HepG2 (cell line): ENCODE results near the gene DOCK1. TPM values are rescaled to one million over a fixed set of nuclear protein-coding genes. Genes with fewer than 3 reads are reported as not detected.

Experiments
- ATAC-seq: fragments of 200-7000 bp; cut with Tn5 transposase; 3 replicates; pipeline ENCODE4 v1.9.1; 2020; ENCODE audit warnings: mild to moderate bottlenecking, moderate library complexity
- BruUV-seq: library from RNA; stranded (reverse); fragments of 400-500 nt; replicated peaks from 2 replicates; lab custom pipeline; 2021; lab: Mats Ljungman, UMichigan
- CTCF ChIA-PET: fragments of 300-600 bp; formaldehyde crosslinking; extraction: SDS; loops from one replicate; lab custom pipeline; 2021; ENCODE audit warnings: low total read pairs, inconsistent platforms, low intra/inter-chr PET ratio; lab: Yijun Ruan, JAX
- POLR2A ChIA-PET: fragments of 350-600 bp; sonication (Branson Sonifier 250); formaldehyde crosslinking; loops from one replicate; lab custom pipeline; 2020; ENCODE audit warnings: antibody characterized with exemption, inconsistent platforms; lab: Yijun Ruan, JAX
- DNase-seq: peaks from one replicate; pipeline ENCODE4 v3.0.0-alpha.2; 2015; ENCODE audit warnings: low spot score
- FAIRE-seq: peaks from 3 replicates; lab custom pipeline; 2011; peaks lifted over from hg19 to GRCh38; lab: Jason Lieb, UNC
- H2AFZ ChIP-seq: one replicate; pipeline ENCODE4 v1.6.1; 2011; ENCODE audit warnings: low read length, inconsistent platforms
- H3K27ac ChIP-seq: fragments of 300-600 bp; 3 replicates; pipeline ENCODE4 v1.8.0; 2011; ENCODE audit warnings: mixed run types, mild to moderate bottlenecking, mixed read lengths, low read length, inconsistent platforms; ENCODE audit not compliant: insufficient read depth; ENCODE audit errors: extremely low read length
- H3K27me3 ChIP-seq, 2 experiments: fragments of 200-600 bp in 1 of 2; 2 replicates in 1 of 2; 3 replicates in 1 of 2; pipeline versions ENCODE4 v1.6.0 to v1.8.0; 2011; ENCODE audit warnings: low read length in 2 of 2, mild to moderate bottlenecking in 2 of 2, moderate library complexity in 2 of 2, inconsistent platforms in 1 of 2; ENCODE audit not compliant: insufficient read depth in 2 of 2, control insufficient read depth in 1 of 2
- H3K36me3 ChIP-seq, 2 experiments: fragments of 200-600 bp in 1 of 2; replicated peaks in 1 of 2; 2 replicates in 1 of 2; 3 replicates in 1 of 2; pipeline versions ENCODE4 v1.5.1 to v1.8.0; 2011; ENCODE audit warnings: low read length in 2 of 2, inconsistent platforms in 1 of 2; ENCODE audit not compliant: insufficient read depth in 2 of 2, control insufficient read depth in 1 of 2
- H3K4me1 ChIP-seq: 2 replicates; pipeline ENCODE4 v1.5.1; 2012; ENCODE audit warnings: low read length, inconsistent platforms; ENCODE audit not compliant: insufficient read depth
- H3K4me2 ChIP-seq: 2 replicates; pipeline ENCODE4 v1.6.0; 2011; ENCODE audit warnings: low read depth, low read length, inconsistent platforms
- H3K4me3 ChIP-seq, 3 experiments: fragments of 200-600 bp in 1 of 3; sonication (generic), shearing (Covaris generic) in 1 of 3; replicated peaks in 1 of 3; 2 replicates each; pipeline ENCODE4 v1.5.1; 2011 to 2016; ENCODE audit warnings: low read length in 3 of 3, inconsistent platforms in 2 of 3, low read depth in 2 of 3, mild to moderate bottlenecking in 2 of 3, control low read depth in 1 of 3, mixed read lengths in 1 of 3; ENCODE audit not compliant: insufficient read depth in 1 of 3
- H3K79me2 ChIP-seq: one replicate; pipeline ENCODE4 v1.6.1; 2011; ENCODE audit warnings: low read length, inconsistent platforms; ENCODE audit not compliant: insufficient read depth
- H3K9ac ChIP-seq: 2 replicates; pipeline ENCODE4 v1.6.0; 2011; ENCODE audit warnings: mild to moderate bottlenecking, low read depth, low read length, inconsistent platforms; ENCODE audit not compliant: insufficient read depth
- H3K9me3 ChIP-seq: 2 replicates; pipeline ENCODE4 v1.5.1; 2012; ENCODE audit warnings: mild to moderate bottlenecking, low read length
- H4K20me1 ChIP-seq: 2 replicates; pipeline ENCODE4 v1.6.0; 2011; ENCODE audit warnings: inconsistent platforms, mild to moderate bottlenecking, low read length, moderate library complexity; ENCODE audit not compliant: insufficient read depth
- AKAP8 ChIP-seq: sonication (generic); formaldehyde crosslinking; IDR thresholded peaks from 2 replicates; pipeline ENCODE4 v1.5.1; 2020; ENCODE audit warnings: mild to moderate bottlenecking, missing genetic modification reagents
- ARNT2 ChIP-seq: sonication (generic); formaldehyde crosslinking; IDR thresholded peaks from 2 replicates; pipeline ENCODE4 v1.8.0; 2022; ENCODE audit warnings: mild to moderate bottlenecking, low read depth, missing genetic modification reagents, moderate library complexity
- HCFC1 ChIP-seq: fragments of 150-350 bp; IDR thresholded peaks from 2 replicates; pipeline ENCODE4 v1.6.1; 2014; ENCODE audit warnings: low read depth, low read length
- MAFG ChIP-seq: sonication (generic); formaldehyde crosslinking; IDR thresholded peaks from 2 replicates; pipeline ENCODE4 v1.5.1; 2020; ENCODE audit warnings: mild to moderate bottlenecking, missing genetic modification reagents
- MBD4 ChIP-seq: IDR thresholded peaks from 2 replicates; pipeline ENCODE4 v1.6.1; 2012; ENCODE audit warnings: low read length, inconsistent platforms, borderline replicate concordance
- MTF1 ChIP-seq: sonication (generic); formaldehyde crosslinking; IDR thresholded peaks from 2 replicates; pipeline ENCODE4 v1.5.0; 2020; ENCODE audit warnings: missing genetic modification reagents
- TAF15 ChIP-seq: fragments of 200-400 bp; formaldehyde crosslinking; IDR thresholded peaks from one replicate; pipeline ENCODE4 v1.6.1; 2018; ENCODE audit warnings: mild to moderate bottlenecking, low read depth, low read length; ENCODE audit not compliant: poor library complexity, severe bottlenecking
- YY1 ChIP-seq: IDR thresholded peaks from 2 replicates; pipeline ENCODE4 v1.6.1; 2011; ENCODE audit warnings: low read length, low read depth, moderate library complexity, mild to moderate bottlenecking; ENCODE audit not compliant: insufficient read depth, insufficient replicate concordance
- ZBTB7A ChIP-seq: sonication (generic); formaldehyde crosslinking; IDR thresholded peaks from 2 replicates; pipeline ENCODE4 v1.8.0; 2022; ENCODE audit warnings: mild to moderate bottlenecking, missing genetic modification reagents
- ZNF10 ChIP-seq: sonication (generic); formaldehyde crosslinking; IDR thresholded peaks from 2 replicates; pipeline ENCODE4 v1.4.0; 2020; ENCODE audit warnings: mild to moderate bottlenecking, low read depth, missing genetic modification reagents, borderline replicate concordance
- ZNF225 ChIP-seq: sonication (generic); formaldehyde crosslinking; IDR thresholded peaks from 2 replicates; pipeline ENCODE4 v1.4.0; 2020; ENCODE audit warnings: mild to moderate bottlenecking, missing genetic modification reagents
- ZNF747 ChIP-seq: sonication (generic); formaldehyde crosslinking; IDR thresholded peaks from 2 replicates; pipeline ENCODE4 v1.8.1; 2023; ENCODE audit warnings: missing genetic modification reagents, mild to moderate bottlenecking, borderline replicate concordance
- WGBS: methylation state at CpG from one replicate; pipeline ENCODE4 v1.1.6; 2017; ENCODE audit warnings: low lambda C conversion rate; 5-methylcytosine and 5-hydroxymethylcytosine counted together
- in situ Hi-C: cut with HindIII; loops from 2 replicates; pipeline ENCODE4 v1.10.0; 2017; ENCODE audit warnings: low pct_unique_long_range_greater_than_20kb; ENCODE audit not compliant: extremely low pct_ligation_motif_present
- intact Hi-C: fragments of 100-400 bp; cut with micrococcal nuclease; formaldehyde crosslinking; loops from one replicate; pipeline ENCODE4 v1.10.0; 2022; ENCODE audit not compliant: unreplicated experiment
- polyA plus RNA-seq, 8 experiments: library from polyadenylated mRNA; depleted of rRNA in 3 of 8; stranded (reverse) in 7 of 8; unstranded in 1 of 8; fragments of >200 nt; fragmentation: Illumina TruSeq in 4 of 8; extraction: Trizol in 4 of 8; gene quantifications; 2 replicates each; pipeline versions ENCODE4 v1.2.1 to v1.2.3, GENCODE V29; 2011 to 2016; ENCODE audit warnings: low read depth in 4 of 8, missing spikeins in 1 of 8, mixed read lengths in 1 of 8; ENCODE audit not compliant: insufficient read depth in 1 of 8
- total RNA-seq, 5 experiments: library from RNA; depleted of rRNA; stranded (reverse); fragments of >200 nt; fragmentation: Illumina TruSeq; extraction: Trizol; gene quantifications; 2 replicates each; pipeline ENCODE4 v1.2.3, GENCODE V29; 2016; ENCODE audit warnings: low read depth in 1 of 5
- TF ChIP-seq, protein P1 (sequence below): sonication (generic); formaldehyde crosslinking; IDR thresholded peaks from 2 replicates; pipeline ENCODE4 v1.8.1; 2023; ENCODE audit warnings: mild to moderate bottlenecking, missing genetic modification reagents, borderline replicate concordance
- TF ChIP-seq, protein P2 (sequence below): sonication (generic); formaldehyde crosslinking; IDR thresholded peaks from 2 replicates; pipeline ENCODE4 v1.4.0; 2020; ENCODE audit warnings: missing genetic modification reagents, borderline replicate concordance
- TF ChIP-seq, protein P3 (sequence below): sonication (generic); formaldehyde crosslinking; conservative IDR thresholded peaks from 2 replicates; pipeline ENCODE4 v1.4.0; 2020; ENCODE audit warnings: missing genetic modification reagents

Gene DOCK1
- total and polyA plus RNA-seq, 2 of the 13 experiments (the other 11 are each of a cell fraction or from before 2014, with no cell fraction given) = 8.3 to 25.5 TPM

DNA sequence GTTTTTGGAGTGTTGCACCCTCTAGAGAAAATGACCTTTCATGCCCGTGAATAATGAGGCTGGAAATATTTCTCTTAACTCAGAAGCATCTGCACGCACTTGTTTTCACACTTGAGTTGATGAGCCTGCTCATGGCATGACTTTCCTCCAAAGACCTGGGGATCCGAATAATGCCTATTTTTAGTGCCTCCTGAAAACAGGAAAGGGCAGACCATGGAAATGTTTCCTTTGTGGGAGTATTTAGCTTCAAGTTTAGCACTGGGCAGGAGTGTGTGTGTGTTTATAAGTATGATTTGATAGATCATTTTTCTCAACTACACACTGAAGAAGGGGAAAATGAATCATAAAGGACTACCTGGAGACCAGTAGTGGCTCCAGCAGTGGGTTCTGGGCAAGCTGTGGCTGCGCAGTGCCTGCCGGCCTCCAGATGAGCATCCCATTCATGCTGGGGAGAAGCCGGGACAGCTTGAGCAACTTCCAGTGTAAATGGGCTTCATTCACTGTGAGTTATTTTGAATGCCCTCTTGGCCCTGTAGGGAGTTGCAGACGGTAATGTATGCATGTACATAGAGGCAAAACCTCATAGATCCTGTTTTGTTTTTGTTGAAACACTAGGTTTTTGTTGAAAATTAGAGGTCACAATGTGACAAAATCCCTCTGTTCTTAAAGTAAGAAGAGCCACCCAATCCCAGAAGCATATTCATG is 408.9 kb downstream of the DOCK1 start:
- Histone ChIP-seq H3K79me2 (no peaks in the 10 kb centered on the region), H4K20me1 (no peaks in the 10 kb centered on the region), H3K36me3 (no peaks in the 10 kb centered on the region), H3K9me3 (no peaks in the 10 kb centered on the region), H3K4me3 (no peak overlapping the region), H3K27me3 (no peaks in the 10 kb centered on the region), H3K27ac (no peak overlapping the region), H3K4me2 (no peak overlapping the region), H2AFZ (no peak overlapping the region), H3K4me1 (no peaks in the 10 kb centered on the region), H3K9ac (no peak overlapping the region)
- FAIRE-seq (no peak), DNase-seq (no peak), ATAC-seq (no peak)
- POLR2A ChIA-PET = no interaction called here
- no TSS peak for BruUV-seq
- 93% methylated on average over 6 of the region's 7 CpGs for WGBS
- intact Hi-C loops (no loop called here), in situ Hi-C loops (no loop called here)
- CTCF ChIA-PET = no interaction called here
- TF ChIP-seq MAFG (no peak), AKAP8 (CRISPR knock-in tag) (no peak), ZNF225 (no peak), HCFC1 (no peak), ZBTB7A (CRISPR knock-in tag) (no peak), MBD4 (no peak), ZNF747 (CRISPR knock-in tag) (no peak), YY1 (no peak), ARNT2 (CRISPR knock-in tag) (no peak), TAF15 (no peak), ZNF10 (CRISPR knock-in tag) (no peak), MTF1 (CRISPR knock-in tag) (no peak)
- TF ChIP-seq, protein P1, sequence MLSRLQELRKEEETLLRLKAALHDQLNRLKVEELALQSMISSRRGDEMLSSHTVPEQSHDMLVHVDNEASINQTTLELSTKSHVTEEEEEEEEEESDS (CRISPR knock-in tag) = no peak
- TF ChIP-seq, protein P2, sequence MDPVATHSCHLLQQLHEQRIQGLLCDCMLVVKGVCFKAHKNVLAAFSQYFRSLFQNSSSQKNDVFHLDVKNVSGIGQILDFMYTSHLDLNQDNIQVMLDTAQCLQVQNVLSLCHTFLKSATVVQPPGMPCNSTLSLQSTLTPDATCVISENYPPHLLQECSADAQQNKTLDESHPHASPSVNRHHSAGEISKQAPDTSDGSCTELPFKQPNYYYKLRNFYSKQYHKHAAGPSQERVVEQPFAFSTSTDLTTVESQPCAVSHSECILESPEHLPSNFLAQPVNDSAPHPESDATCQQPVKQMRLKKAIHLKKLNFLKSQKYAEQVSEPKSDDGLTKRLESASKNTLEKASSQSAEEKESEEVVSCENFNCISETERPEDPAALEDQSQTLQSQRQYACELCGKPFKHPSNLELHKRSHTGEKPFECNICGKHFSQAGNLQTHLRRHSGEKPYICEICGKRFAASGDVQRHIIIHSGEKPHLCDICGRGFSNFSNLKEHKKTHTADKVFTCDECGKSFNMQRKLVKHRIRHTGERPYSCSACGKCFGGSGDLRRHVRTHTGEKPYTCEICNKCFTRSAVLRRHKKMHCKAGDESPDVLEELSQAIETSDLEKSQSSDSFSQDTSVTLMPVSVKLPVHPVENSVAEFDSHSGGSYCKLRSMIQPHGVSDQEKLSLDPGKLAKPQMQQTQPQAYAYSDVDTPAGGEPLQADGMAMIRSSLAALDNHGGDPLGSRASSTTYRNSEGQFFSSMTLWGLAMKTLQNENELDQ (CRISPR knock-in tag) = no peak
- TF ChIP-seq, protein P3, sequence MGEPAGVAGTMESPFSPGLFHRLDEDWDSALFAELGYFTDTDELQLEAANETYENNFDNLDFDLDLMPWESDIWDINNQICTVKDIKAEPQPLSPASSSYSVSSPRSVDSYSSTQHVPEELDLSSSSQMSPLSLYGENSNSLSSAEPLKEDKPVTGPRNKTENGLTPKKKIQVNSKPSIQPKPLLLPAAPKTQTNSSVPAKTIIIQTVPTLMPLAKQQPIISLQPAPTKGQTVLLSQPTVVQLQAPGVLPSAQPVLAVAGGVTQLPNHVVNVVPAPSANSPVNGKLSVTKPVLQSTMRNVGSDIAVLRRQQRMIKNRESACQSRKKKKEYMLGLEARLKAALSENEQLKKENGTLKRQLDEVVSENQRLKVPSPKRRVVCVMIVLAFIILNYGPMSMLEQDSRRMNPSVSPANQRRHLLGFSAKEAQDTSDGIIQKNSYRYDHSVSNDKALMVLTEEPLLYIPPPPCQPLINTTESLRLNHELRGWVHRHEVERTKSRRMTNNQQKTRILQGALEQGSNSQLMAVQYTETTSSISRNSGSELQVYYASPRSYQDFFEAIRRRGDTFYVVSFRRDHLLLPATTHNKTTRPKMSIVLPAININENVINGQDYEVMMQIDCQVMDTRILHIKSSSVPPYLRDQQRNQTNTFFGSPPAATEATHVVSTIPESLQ (CRISPR knock-in tag) = no peak
